ENCODE measurements around the gene TMCO2.

TMCO2 gene

DNA sequence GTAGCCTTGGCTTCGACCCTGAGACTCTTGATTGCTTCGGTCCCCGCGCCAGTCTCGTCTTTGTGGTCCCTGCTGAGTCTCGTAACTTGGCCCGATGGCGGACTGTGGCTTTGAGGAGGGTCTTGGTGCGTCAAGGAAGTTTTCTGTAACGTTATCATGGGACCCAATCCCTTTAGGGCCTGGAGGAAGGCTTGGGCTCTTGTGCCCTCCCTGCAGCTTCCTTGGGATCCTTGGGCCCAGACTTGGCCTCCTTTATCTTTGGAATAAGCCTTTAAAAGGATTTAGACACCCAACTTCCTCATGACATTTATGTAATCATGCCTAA, 10.7 kb downstream of the TMCO2 start:
- no peak for DNase-seq

DNA sequence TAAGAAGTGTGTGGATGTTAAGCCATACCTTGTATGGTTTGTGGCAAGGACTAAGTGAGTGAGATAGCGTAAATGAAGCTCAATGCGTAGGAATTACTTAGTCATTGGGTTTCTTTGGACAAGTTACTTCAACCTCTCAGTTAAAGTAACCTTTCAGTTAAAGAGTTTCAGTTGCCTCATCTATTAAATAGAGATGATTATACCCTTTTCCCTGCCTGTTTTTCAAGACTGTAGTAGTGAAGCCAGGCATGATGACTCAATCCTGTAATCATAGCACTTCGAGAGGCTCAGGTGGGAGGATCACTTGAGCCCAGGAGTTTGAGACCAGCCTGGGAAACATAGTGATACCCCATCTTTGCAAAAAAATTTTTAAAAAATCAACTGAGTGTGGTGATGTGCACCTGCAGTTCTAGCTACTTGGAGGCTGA, 16.6 kb downstream of the TMCO2 start:
- no peak for DNase-seq

DNA sequence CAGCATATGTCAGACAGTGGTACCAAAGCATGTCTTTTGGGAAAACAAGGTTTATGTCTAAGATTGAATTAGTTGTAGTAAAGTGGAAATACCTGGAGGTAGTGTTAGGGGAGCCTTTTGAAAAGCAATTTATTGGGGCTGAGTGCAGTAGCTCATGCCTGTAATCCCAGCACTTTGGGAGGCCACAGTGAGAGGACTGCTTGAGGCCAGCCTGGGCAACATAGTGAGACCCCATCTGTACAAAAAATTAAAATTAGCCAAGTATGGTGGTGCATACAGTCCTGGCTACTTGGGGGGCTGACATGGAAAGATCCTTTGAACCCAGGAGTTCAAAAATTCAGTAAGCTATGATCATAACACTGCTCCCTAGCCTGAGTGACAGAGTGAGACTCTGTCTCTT, 17.6 kb downstream of the TMCO2 start:
- DNase-seq = no peak

DNA sequence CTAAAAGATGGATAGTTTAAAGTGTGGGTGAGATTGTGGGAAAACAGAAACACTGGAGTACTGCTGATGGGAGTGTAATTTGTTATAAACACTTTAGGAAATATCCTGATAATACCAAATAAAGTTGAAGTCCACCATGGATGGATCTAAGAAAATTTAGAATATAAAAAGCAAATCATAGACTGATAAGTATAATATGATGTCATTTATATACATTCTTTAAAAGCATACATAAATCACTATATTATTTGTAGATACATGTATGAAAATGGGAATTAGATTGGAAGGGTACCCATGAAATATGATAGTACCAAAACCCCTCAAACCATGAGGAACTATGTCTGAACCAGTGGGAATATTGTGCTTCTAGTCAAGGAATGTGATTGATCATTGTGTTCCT, 18.2 kb downstream of the TMCO2 start:
- no peak for DNase-seq

DNA sequence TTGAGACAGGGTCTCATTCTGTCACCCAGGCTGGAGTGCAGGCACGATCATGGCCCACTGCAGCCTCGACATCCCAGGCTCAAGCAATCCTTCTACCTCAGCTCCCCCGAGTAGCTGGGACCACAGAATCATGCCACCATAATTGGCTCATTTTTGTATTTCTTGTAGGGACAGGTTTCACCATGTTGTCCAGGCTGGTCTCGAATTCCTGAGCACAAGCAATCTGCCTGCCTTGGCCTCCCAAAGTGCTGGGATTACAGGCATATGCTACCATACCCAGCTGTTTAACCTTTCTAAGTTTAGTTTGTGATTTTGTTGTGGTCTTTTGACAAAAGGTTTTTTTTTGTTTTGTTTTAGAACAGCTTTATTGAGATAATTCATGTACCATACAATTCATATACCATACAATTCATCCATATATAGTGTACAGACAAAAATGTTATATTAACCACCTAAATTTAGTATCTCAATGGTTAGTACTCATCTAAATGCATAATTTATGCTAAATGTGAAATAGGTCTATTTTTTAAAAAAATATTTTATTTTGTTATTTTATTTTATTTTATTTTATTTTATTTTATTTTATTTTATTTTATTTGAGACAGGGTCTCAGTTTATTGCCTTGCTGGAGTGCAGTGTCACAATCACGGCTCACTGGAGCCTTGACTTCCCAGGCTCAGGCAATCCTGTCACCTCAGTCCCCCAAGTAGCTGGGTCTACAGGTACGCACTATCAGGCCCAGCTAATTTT, 19.2 kb downstream of the TMCO2 start:
- no peak for DNase-seq

DNA sequence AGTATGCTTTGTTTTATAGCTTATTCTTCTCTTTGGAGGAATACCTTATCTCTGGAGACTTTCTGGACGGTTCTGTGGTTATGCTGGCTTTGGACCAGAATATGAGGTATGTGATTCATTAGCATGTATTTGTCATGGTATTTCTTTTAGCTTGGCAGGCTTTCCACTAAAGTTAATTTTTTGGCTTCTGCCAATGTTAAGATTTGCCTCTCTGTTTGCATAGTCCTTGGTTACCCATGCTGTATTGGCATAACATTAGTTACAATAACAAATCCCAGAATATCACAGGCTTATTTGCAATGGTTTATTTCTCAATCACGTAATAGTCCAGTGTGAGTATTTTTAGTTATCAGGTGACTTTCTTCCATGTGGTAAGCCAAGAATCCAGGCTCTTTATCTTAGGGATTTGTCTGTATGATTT, 20.0 kb downstream of the TMCO2 start:
- no peak for DNase-seq

DNA sequence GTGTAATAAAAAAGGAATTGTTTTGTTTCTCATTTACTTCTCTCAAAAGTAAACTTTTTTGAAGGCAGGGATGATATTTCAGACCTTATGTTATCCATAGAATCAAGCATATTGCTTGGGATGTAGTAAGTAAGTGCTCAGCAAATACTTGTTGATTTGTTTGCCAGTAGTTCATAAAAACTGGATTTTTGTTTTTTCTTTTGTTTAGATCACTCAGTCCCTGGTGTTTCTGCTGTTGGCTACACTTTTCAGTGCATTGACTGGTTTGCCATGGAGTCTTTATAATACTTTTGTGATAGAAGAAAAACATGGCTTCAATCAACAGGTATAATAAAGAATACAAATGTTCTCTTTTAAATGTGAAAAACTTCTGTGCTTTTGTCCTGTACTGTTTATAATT, 20.5 kb downstream of the TMCO2 start:
- no peak for DNase-seq

DNA sequence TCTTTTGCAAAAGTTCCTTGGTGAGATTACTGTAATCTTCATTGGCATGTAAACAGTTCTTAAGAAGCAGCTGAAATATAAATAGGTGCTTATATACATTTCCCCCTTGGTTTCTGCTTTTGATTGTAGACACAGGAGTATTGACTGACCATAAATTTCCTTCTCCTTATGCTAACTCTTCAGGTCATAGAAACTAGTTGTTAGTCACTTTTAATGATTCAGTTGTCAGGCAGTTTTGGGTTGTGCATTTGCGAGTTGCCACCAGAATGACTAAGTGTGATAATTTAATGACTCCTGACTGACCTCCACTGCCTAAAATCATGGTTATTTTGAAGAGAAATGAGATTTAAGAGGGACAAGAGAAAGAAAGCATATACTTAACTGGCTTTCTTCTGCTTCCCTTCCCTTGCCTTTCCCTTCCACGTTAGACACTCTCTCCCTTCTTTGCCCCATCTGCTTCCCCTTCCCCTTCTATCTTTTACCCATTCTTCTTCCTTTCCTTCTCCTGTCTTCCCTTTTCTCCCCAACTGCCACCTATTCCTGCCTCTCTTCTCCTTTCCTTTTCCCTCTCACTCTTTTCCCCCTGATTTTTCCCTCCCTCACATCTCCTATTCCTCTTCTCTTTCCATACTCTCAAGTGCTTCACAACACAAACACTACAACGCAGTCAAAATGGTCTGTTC, 22.6 kb downstream of the TMCO2 start:
- DNase-seq = no peak

DNA sequence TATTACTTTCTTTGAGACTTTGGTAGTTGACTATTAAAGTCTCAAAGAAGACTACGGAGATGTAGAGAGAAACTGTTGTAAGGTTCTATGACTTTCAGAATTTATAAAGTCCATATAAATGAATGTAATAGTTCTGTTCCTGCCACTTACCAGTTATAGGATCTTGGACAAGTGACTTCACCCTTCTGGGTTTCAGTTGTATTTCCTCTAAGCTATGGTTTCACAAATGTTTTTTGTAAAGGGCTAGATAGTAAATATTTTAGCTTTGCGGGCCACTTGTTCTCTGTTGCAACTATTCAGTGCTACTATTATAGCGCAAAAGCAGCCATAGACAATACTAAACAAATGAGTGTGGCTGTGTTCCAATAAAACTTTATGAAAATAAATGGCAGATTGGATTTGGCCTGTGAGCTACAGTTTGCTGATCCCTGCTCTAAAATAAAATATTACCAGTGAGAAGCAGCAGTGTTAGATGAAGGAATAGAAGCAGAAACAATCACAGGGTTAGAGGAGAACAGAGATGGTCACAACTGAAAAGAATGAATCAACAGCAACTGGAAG, 25.0 kb downstream of the TMCO2 start:
- DNase-seq = no peak

DNA sequence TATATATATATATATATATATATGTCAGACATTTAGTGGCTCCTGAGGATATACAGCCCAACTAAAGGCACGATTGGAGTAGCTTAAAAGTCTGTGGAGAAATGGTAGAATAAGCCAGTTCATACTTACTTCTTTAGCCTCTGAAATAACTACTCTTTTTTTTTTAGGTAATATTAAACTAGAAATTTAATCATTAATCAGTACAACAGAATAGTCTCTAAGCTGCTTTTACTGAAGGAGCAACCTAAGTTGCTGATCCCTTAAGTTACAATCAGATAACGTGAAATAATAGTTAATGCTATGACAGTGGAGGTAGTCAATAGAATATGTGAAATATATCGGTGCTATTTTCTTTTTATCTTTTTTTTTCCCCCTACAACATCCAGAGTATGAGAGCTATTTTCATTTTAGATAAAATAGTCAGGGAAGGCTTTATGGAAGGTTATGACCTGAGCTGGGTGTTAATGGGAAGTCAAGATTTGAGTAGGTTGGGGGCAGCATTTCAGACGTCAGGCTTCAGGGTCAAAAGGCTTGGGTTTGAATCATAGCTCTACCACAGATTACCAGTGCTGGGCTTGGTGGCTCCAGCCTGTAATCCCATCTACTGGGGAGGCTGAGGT, 25.9 kb downstream of the TMCO2 start:
- DNase-seq = no peak

DNA sequence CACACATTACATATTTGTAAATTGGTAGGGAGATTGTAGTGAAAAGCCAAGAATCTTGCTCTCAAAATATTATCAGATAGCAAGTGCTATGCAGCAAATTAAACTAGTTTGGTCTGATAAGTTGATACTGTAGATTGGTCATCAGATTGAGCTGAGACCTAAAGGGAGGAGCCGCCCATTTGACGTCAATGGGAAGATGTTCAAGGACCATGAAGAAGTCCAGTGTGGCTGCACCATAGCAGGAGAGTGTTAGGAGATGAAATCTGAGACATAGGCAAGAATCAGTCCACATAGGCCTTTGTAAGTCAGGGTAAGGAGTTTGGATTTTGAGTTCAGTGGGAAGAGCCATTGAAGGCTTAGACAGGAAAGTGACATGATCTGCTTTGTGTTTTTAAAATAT, 26.6 kb downstream of the TMCO2 start:
- no peak for DNase-seq

DNA sequence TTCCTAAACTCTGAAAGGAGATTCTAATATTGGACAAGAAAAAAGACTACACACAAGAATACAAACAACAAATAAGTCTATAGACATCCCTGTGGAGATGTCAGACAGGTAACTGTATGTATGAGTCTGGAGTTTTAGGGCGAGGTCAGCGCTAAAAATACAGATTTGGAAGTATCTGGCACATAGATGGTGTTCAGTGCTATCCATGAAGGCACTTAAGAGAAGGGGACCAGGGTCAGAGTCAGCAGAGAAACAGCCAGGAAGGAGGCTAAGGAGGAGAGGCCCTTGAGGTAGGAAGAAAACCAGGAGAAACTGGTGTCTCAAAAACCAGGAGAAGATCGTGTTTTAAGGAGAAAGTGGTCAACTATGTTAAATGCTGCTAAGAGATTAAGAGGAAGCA, 28.4 kb downstream of the TMCO2 start:
- no peak for DNase-seq

DNA sequence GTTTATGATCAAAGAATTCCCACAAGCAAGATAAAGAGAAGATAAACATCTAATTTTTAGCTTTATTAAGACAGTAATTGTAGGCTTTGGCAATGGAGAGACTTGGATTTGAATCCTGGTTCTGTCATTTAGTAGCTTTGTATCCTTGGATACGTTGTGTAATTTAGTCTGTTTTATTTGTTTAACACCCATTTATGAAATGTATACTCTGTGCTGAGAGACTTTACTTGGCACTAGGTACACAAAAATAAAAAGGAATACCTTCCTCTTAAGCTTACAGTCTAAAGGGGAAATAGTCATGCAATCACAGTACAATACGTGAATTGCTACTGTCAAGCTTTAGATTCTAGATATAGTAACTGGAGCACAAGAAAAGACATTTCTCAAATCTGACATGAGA, 34.1 kb downstream of the TMCO2 start:
- DNase-seq = no peak

DNA sequence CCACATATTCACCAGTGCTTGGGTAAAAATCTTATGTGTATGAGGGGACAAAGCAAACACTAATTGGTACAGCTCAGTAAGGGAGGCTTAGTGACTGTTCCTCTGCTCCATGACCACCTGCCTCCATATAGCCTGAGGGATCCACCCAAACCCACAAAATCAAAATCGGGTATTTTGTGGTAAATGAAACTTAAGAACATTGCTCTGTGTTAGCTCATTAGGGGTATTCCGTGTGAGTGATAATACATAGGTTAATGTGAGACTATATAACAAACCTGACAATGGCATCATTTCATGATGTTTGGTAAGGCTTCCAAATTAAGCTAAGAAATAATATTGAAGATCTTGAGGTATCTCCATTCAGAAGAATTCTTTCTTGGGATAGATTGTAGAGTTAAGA, 43.6 kb downstream of the TMCO2 start:
- DNase-seq = no peak

DNA sequence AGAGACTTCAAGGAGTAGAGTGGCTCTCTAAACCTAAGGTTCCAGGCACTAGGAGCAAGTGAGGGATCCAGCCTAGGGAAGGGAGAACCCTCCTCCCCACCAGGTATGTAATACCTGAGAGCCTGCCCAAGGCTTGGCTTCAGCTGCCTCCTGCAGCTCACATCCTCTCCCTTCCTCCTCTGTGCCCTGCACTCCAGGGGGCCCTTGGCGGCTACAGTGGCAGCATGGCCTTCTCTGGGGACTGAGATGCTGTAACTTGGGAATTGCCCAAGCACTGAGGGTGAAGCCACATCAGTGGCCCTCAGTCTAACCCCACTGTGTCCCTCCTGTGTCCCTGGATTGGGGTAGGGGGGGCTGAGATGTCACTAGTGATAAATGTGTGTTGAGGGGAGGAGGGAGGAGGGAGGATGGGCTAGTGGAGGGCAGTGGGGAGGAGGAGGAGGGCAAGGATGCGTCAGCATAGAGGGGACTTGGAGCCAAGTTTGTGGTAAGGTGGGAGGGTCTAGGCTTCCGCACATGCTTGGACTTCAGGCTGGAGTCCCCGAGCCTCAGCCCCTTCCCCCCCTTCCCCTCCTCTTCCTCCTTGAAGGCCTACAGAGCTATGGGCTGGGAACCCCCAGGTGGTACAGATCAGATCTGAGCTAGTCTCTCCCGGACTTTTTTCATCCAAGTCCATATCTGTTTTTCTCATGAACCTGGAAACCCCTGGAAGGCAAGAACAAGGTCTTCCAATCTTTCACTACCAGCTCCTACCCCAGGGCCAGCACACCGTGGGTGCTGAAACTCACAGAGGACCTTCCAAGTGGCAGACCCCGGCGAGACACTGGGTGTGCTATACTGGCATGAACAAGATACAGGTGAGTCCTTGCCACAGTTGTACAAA, 51.9 kb downstream of the TMCO2 start:
- DNase-seq = no peak

DNA sequence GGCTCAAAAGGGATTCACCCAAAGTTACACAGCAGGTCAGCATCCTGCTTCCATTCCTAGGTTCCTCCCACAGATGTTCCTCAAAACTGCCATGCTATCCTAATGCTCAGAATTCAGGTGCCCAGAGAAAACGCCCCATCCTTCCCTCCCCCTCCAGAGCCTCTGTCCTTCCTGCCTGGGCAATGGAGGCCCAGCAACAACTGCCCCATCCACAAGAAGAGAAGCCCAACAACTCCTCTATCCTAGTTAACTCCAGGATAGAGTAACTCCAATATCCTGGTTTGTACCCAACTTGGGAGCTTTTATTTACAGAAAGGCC, 52.5 kb downstream of the TMCO2 start:
- no peak for DNase-seq

DNA sequence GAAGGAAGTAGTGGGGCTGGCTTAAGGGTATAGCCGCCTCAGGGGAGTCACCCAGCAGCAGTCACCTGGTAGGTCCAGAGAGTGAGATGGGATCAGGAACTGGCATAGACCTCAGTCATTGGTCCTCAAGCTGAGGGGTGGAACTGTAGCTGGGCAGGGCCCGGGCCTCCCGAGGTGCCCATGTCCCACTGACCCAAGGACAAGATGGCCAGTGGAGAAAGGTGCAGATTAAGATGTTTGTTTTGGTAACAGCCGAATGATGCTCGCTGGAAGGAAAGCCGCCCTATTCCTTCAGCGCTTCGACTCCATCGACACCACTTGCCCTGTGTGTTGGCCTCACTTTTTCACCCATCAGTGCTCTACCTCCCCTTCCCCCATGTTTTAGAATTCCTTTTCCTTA, 52.9 kb downstream of the TMCO2 start:
- no peak for DNase-seq

DNA sequence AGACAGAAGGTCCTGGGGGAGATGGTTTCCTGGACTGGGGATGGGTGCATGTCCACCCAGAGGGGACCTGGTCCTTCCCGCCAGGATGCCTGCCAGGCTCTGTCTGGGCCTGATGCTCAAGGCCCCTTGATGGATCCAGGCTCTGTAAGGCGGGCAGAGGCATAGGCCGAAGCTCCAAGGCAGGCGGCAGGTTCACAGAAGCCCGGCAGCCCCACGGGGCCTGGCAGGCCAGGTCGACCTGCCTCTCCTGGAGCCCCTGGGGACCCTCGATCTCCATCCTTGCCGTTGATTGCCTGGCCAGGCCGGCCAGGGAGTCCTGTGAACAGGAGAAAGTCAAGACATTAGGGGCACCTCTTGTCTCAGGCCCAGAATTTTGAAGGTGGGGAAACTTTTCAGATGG, 53.3 kb downstream of the TMCO2 start:
- DNase-seq = no peak
